ENCODE data around the gene EVI5L.

The EVI5L gene

DNA sequence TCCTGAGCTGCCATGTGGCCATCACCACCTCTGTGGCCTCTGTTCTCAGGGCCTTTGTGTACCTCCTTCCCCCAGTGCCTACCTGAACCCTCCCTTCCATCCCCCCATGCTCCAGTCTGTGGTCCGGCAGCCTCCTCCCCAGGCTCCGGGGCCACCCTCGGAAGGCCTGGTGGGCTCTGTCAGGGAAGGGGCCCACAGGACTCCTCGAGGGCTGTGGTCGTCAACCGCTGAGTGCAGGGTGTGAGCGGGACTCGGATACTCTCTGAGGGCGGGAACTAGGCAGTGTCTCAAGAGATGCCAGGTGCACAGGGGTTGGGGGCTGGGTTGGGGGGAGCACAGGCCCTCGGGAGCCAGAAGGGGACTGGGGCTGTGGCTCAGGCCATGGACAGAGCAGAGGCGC is 77.5 kb downstream of the EVI5L start:
- no peaks in the 10 kb centered on the region for H3K4me1 ChIP-seq
- H3K36me3 ChIP-seq = peaks cover 30% of the 10 kb centered on the region
- no peaks in the 10 kb centered on the region for H3K27me3 ChIP-seq

DNA sequence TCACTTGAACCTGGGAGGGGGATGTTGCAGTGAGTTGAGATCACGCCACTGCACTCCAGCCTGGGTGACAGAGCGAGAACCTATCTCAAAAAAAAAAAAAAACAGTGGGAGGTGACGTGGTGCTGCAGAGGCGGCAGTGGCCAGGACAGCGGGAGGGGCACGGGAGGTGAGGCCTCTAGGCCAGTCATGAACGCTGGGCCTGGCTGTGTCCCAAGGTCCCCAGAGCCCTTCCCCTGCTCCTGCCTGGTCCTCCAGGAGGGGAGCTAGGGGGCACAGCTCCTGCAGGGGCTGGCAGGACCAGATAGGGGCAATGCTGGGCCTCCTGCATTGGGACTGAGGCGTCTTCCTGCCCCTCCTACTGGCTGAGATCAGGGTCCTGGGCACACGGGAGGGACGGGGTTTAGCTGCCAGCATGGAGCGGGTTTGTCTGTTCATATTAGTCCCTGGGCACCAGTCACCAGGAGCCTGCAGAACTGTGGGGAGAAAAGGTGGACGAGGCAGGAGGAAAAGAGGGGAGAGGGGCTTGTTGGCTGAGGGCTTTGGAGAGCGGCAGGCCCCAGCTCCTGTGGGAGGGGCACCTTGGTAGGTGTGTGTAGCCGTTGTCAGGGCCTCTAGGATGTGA is 78.2 kb downstream of the EVI5L start:
- H3K4me1 ChIP-seq = no peaks in the 10 kb centered on the region

More for the DNA sequence above, 77.5 kb downstream of the EVI5L start:
- Histone ChIP-seq H3K4me3 (ENCODE audit: low read depth, low read length) (no peak overlapping the region), H3K9me3 (no peaks in the 10 kb centered on the region)
- no peak for DNase-seq
- TF ChIP-seq, protein P1, sequence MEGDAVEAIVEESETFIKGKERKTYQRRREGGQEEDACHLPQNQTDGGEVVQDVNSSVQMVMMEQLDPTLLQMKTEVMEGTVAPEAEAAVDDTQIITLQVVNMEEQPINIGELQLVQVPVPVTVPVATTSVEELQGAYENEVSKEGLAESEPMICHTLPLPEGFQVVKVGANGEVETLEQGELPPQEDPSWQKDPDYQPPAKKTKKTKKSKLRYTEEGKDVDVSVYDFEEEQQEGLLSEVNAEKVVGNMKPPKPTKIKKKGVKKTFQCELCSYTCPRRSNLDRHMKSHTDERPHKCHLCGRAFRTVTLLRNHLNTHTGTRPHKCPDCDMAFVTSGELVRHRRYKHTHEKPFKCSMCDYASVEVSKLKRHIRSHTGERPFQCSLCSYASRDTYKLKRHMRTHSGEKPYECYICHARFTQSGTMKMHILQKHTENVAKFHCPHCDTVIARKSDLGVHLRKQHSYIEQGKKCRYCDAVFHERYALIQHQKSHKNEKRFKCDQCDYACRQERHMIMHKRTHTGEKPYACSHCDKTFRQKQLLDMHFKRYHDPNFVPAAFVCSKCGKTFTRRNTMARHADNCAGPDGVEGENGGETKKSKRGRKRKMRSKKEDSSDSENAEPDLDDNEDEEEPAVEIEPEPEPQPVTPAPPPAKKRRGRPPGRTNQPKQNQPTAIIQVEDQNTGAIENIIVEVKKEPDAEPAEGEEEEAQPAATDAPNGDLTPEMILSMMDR (IDR thresholded peaks at IDR 0.05; ENCODE audit: low read depth, low read length) = no peak

DNA sequence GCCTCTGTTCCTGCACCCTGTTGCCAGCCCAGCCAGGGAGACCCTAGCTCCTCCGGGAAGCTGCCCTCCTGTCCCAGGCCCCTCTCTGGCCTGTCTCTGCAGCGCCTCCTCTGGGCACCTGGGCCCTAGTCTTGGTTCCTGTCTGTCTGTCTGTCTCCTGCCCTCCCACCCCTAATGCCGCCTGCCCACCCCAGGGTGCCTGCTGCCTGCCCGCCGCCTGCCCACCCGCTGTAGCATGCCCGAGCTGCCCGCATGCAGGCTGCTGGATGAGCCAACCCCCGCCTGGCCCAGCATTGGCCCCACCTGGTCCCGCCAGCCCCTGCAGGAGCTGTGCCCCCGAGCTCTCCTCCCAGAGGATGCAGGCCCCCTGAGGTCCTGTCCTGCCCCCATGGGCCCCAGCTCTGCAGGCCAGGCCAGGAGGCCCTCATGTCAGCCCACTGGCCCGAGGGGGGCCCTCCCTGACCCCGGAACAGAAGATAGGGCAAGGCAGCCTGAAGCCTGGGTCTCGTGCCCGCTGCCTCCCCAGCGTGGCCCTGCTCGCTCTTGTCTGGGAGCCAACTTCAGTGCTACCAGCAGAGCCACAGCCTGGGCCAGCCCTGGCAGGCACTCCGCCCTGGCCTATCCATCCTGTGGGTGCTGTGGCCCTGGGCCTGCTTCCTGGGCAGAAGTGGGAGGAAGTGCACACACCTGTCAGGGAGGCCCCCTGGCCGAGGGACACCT is 78.9 kb downstream of the EVI5L start:
- H3K36me3 ChIP-seq = peaks cover 33% of the 10 kb centered on the region

More for the DNA sequence above, 78.2 kb downstream of the EVI5L start:
- TF ChIP-seq, protein P1 (IDR thresholded peaks at IDR 0.05; ENCODE audit: low read depth, low read length) = no peak
- Histone ChIP-seq H3K27me3 (no peaks in the 10 kb centered on the region), H3K9me3 (no peaks in the 10 kb centered on the region), H3K36me3 (peaks cover 33% of the 10 kb centered on the region), H3K4me3 (ENCODE audit: low read depth, low read length) (no peak overlapping the region)
- no peak for DNase-seq

DNA sequence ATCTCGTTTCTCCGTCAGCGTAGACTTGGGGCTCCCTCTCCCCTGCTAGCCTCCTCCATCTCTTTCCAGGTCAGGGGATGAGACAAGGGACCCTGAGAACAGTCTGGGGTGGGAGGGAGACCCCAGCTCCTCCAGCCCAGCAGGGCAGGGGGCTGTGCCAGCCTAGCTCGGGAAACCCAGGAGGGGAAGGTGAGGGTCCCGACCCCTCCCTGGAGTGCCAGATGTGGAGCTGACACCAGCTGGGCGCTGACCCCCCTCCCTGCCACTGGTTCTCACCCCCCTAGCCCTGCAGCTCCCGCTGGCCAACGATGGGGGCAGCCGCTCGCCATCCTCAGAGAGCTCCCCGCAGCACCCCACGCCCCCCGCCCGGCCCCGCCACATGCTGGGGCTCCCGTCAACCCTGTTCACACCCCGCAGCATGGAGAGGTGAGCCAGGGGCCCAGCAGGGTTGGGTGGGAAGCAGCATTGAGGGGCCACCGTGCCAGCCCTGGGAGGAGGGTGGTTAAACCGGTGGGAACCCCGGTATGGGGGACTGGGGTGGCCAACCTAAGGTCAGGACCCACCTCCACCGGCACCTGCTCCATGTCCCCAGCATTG is 79.6 kb downstream of the EVI5L start:
- no peaks in the 10 kb centered on the region for H3K9me3 ChIP-seq
- DNase-seq = no peak
- no peaks in the 10 kb centered on the region for H3K4me1 ChIP-seq
- peaks cover under 1% of the 10 kb centered on the region; the same call in 1 of the 2 replicates for H3K27me3 ChIP-seq
- H3K4me3 ChIP-seq (ENCODE audit: low read depth, low read length) = no peak overlapping the region
- TF ChIP-seq, protein P1 (IDR thresholded peaks at IDR 0.05; ENCODE audit: low read depth, low read length) = no peak
- H3K36me3 ChIP-seq = peaks cover 33% of the 10 kb centered on the region

More for the DNA sequence above, 78.9 kb downstream of the EVI5L start:
- Histone ChIP-seq H3K4me3 (ENCODE audit: low read depth, low read length) (no peak overlapping the region), H3K27me3 (no peaks in the 10 kb centered on the region), H3K9me3 (no peaks in the 10 kb centered on the region), H3K4me1 (no peaks in the 10 kb centered on the region)
- TF ChIP-seq, protein P1 (IDR thresholded peaks at IDR 0.05; ENCODE audit: low read depth, low read length) = no peak
- no peak for DNase-seq

DNA sequence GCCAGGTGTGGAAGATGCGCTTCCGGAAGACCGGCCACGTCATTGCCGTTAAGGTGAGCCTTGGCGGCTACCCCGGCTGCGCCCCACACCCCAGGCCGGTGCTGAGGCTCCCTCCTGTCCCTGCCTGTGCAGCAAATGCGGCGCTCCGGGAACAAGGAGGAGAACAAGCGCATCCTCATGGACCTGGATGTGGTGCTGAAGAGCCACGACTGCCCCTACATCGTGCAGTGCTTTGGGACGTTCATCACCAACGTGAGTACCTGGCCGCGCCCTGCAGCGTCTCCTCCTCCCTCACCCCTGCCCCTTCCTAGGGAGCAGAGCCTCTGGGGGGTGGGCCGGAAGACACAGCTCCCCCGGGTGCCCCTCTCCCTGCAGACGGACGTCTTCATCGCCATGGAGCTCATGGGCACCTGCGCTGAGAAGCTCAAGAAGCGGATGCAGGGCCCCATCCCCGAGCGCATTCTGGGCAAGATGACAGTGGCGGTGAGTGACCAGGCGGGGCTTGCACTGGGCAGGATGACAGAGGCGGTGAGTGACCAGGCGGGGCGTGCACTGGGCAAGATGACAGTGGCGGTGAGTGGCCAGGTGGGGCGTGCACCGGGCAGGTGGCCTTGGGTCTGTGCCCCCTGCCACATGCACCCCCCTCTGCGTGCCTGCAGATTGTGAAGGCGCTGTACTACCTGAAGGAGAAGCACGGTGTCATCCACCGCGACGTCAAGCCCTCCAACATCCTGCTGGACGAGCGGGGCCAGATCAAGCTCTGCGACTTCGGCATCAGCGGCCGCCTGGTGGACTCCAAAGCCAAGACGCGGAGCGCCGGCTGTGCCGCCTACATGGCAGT is 80.5 kb downstream of the EVI5L start:
- TF ChIP-seq, protein P1 (IDR thresholded peaks at IDR 0.05; ENCODE audit: low read depth, low read length) = no peak

More for the DNA sequence above, 80.5 kb downstream of the EVI5L start:
- Histone ChIP-seq H3K4me1 (no peaks in the 10 kb centered on the region), H3K36me3 (peaks cover 33% of the 10 kb centered on the region), H3K4me3 (ENCODE audit: low read depth, low read length) (no peak overlapping the region), H3K27me3 (peaks cover 10% of the 10 kb centered on the region), H3K9me3 (no peaks in the 10 kb centered on the region)
- no peak for DNase-seq
